ENCODE results near the gene ZSCAN20. TPM values are rescaled to one million over a fixed set of nuclear protein-coding genes. Genes with fewer than 3 reads are reported as not detected.

Gene ZSCAN20
- total RNA-seq, 1 experiment from 2014 or later: 0.84 TPM

DNA sequence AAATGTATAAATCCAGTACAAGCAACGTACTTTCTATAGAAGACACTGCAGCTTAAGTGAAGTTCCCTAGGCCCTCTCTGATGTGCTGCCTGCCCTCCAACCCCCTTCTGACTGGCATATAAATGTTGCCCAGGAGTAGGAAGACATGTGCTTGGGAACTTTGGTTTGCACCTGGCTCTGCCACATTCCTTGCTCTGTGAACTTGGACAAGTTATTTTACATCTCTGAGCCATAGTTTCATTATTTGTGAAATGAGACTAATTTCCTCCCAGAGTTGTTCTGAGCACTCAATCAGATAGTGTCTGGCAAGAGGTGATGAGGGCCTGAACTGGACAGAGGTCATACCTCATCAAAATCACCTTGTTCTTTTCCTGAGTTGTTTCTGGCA, 38.1 kb upstream of the ZSCAN20 start:
- H3K4me3 ChIP-seq (ENCODE audit: low read length): no peak overlapping the region; the same call in 1 of the 2 replicates
- no peaks in the 10 kb centered on the region for H3K27me3 ChIP-seq (ENCODE audit: low read length)
- peaks cover 42% of the 10 kb centered on the region for H3K4me1 ChIP-seq (ENCODE audit: insufficient read depth, low read length)
- TF ChIP-seq, protein P1, sequence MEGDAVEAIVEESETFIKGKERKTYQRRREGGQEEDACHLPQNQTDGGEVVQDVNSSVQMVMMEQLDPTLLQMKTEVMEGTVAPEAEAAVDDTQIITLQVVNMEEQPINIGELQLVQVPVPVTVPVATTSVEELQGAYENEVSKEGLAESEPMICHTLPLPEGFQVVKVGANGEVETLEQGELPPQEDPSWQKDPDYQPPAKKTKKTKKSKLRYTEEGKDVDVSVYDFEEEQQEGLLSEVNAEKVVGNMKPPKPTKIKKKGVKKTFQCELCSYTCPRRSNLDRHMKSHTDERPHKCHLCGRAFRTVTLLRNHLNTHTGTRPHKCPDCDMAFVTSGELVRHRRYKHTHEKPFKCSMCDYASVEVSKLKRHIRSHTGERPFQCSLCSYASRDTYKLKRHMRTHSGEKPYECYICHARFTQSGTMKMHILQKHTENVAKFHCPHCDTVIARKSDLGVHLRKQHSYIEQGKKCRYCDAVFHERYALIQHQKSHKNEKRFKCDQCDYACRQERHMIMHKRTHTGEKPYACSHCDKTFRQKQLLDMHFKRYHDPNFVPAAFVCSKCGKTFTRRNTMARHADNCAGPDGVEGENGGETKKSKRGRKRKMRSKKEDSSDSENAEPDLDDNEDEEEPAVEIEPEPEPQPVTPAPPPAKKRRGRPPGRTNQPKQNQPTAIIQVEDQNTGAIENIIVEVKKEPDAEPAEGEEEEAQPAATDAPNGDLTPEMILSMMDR (conservative IDR thresholded peaks at IDR 0.05; ENCODE audit: low read depth, low read length): no peak
- no peak for TF ChIP-seq EZH2 (IDR thresholded peaks at IDR 0.05; ENCODE audit: low read length, unreplicated experiment)
- TF ChIP-seq EZH2phosphoT487 (IDR thresholded peaks at IDR 0.05; ENCODE audit: borderline replicate concordance, low read length): no peak
- peak overlapping the region; percentile 0; the same call in 1 of the 2 replicates for H2AFZ ChIP-seq (ENCODE audit: low read length)
- H3K9me3 ChIP-seq (ENCODE audit: low read length): no peaks in the 10 kb centered on the region
- DNase-seq: peak; percentile 50
- CTCF ChIA-PET: interaction anchor here (1.0 kb wide), 1 partner anchor 22 kb away, joined by 4 read pairs; no protein-coding TSS in a partner anchor
- peaks cover 11% of the 10 kb centered on the region for H3K79me2 ChIP-seq (ENCODE audit: low read length)
- peaks cover 8% of the 10 kb centered on the region for H3F3A ChIP-seq (ENCODE audit: low read length, unreplicated experiment)
- intact Hi-C loops (cut with micrococcal nuclease): loop anchor here (1.0 to 5.0 kb wide), 3 partner anchors 22 to 177 kb away; partner anchors contain the start of genes ZNF362 and ZSCAN20
- H3K4me2 ChIP-seq (ENCODE audit: low read length): peak overlapping the region; percentile 66
- H3K36me3 ChIP-seq (ENCODE audit: low read depth, low read length): no peaks in the 10 kb centered on the region
- no TSS peak for BruUV-seq (replicated peaks)
- H3K9me2 ChIP-seq (replicated peaks; ENCODE audit: low read length): no peaks in the 10 kb centered on the region
- peaks cover 7% of the 10 kb centered on the region; the same call in 1 of the 2 replicates for H4K20me1 ChIP-seq (ENCODE audit: low read length)
- no peak for ATAC-seq
- POLR2A ChIA-PET (ENCODE audit: unreplicated experiment): interaction anchor here (0.6 kb wide), 1 partner anchor 8 kb away, joined by 3 read pairs; no protein-coding TSS in a partner anchor
- peak overlapping the region; percentile 74 for H3K9ac ChIP-seq (ENCODE audit: low read length)
- peak overlapping the region; percentile 93 for H3K27ac ChIP-seq (ENCODE audit: low read length)

DNA sequence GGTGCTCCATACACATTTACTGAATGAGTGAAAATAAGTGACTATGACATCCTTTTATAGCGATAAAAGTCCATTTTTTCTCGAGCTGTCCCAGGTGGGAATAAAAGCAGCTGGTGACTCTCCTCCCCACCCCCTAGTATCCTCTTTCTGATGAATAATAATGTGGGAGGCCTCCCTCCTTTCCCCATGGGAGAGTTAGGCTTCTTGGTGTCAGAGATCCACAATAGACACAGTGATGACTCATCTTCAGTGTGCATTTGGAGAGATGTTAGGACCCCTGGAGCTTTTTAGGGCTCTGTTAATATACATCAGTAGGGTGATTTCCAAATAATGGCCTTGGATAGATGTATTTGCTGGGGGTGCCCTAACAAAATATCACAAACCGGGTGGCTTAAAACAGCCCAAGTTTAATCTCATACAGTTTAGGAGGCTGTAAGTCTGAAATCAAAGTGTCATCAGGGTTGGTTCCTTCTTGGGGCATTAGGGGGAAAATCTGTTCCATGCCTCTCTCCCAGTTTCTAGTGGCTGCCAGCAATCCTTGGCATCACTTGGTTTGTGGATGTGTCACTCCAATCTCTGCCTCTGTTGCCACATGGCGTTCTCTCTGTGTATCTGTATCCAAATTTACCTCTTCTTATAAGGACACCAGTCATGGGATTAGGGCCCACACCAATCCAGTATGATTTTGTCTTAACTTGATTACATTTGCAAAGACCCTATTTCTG, 37.2 kb upstream of the ZSCAN20 start:
- POLR2A ChIA-PET (ENCODE audit: unreplicated experiment): interaction anchor here (0.6 kb wide), 2 partner anchors 9 to 1345 kb away, joined by 3 read pairs; partner anchors contain the start of gene GJB3
- TF ChIP-seq EZH2phosphoT487 (IDR thresholded peaks at IDR 0.05; ENCODE audit: borderline replicate concordance, low read length) (no peak), EZH2 (IDR thresholded peaks at IDR 0.05; ENCODE audit: low read length, unreplicated experiment) (no peak)
- TF ChIP-seq, protein P1 (conservative IDR thresholded peaks at IDR 0.05; ENCODE audit: low read depth, low read length): no peak
- BruUV-seq (replicated peaks): no TSS peak
- Histone ChIP-seq H3K9me2 (replicated peaks; ENCODE audit: low read length) (no peaks in the 10 kb centered on the region), H3K9me3 (ENCODE audit: low read length) (no peaks in the 10 kb centered on the region), H4K20me1 (ENCODE audit: low read length) (no peaks in the 10 kb centered on the region), H3K4me3 (ENCODE audit: low read length) (no peak overlapping the region), H2AFZ (ENCODE audit: low read length) (no peak overlapping the region), H3K4me2 (ENCODE audit: low read length) (peak overlapping the region; percentile 66), H3K36me3 (ENCODE audit: low read depth, low read length) (no peaks in the 10 kb centered on the region), H3K79me2 (ENCODE audit: low read length) (peaks cover 2% of the 10 kb centered on the region), H3K27ac (ENCODE audit: low read length) (peak overlapping the region; percentile 93), H3F3A (ENCODE audit: low read length, unreplicated experiment) (peaks cover 8% of the 10 kb centered on the region), H3K27me3 (ENCODE audit: low read length) (no peaks in the 10 kb centered on the region), H3K9ac (ENCODE audit: low read length) (peak overlapping the region; percentile 74), H3K4me1 (ENCODE audit: insufficient read depth, low read length) (peaks cover 42% of the 10 kb centered on the region)
- DNase-seq (peak; percentile 66), ATAC-seq (no peak; the same call in 1 of the 2 replicates)
- CTCF ChIA-PET: interaction anchor here (1.0 kb wide), 1 partner anchor 21 kb away, joined by 4 read pairs; no protein-coding TSS in a partner anchor
- intact Hi-C loops (cut with micrococcal nuclease): no loop called here

All from PC-3 (cell line).